Muscle of leg (tissue), 11 donors: ENCODE measurements around the gene HS3ST6. TPM values are rescaled to one million over a fixed set of nuclear protein-coding genes. Genes with fewer than 3 reads are reported as not detected.

Source experiments
- DNase-seq: peaks from one replicate; pipeline ENCODE4 v3.0.0; 2013
- H3K27ac ChIP-seq: one replicate; pipeline ENCODE4 v1.5.1; 2013; ENCODE audit warnings: mild to moderate bottlenecking, low read length, control low read depth
- H3K27me3 ChIP-seq: one replicate; pipeline ENCODE4 v1.6.1; 2013; ENCODE audit warnings: low read length; ENCODE audit not compliant: control insufficient read depth, insufficient read depth
- H3K36me3 ChIP-seq: one replicate; pipeline ENCODE4 v1.6.1; 2013; ENCODE audit warnings: low read length; ENCODE audit not compliant: control insufficient read depth, insufficient read depth
- H3K4me1 ChIP-seq: one replicate; pipeline ENCODE4 v1.6.1; 2013; ENCODE audit warnings: low read length; ENCODE audit not compliant: control insufficient read depth, insufficient read depth
- H3K4me3 ChIP-seq: one replicate; pipeline ENCODE4 v1.5.1; 2013; ENCODE audit warnings: low read length, control low read depth
- H3K9me3 ChIP-seq: replicated peaks from 2 replicates; pipeline ENCODE4 v1.6.1; 2013; ENCODE audit warnings: low read depth, low read length; ENCODE audit not compliant: control insufficient read depth
- WGBS: methylation state at CpG from one replicate; pipeline ENCODE4 v1.1.5; 2013; ENCODE audit warnings: missing lambda C conversion rate; ENCODE audit not compliant: insufficient coverage; 5-methylcytosine and 5-hydroxymethylcytosine counted together
- polyA plus RNA-seq, 8 donors: library from polyadenylated mRNA; unstranded; fragments of 120-200 nt; gene quantifications; one replicate each; pipeline versions ENCODE4 v1.2.1 to v1.2.3, GENCODE V29; 2013; ENCODE audit warnings: inconsistent platforms in 1 of 8, low replicate concordance in 1 of 8; ENCODE audit not compliant: insufficient read length in 8 of 8, insufficient read depth in 1 of 8
- total RNA-seq: library from RNA; stranded (reverse); fragments of 120-200 nt; gene quantifications from one replicate; pipeline ENCODE4 v1.2.4, GENCODE V29; 2013

The HS3ST6 gene
- total and polyA plus RNA-seq, 9 donors, result 1.7 TPM; not detected in 8

GRCh38 chr16:1915732-1916639, 2.2 kb downstream of the HS3ST6 start:
- 59% methylated on average over 23 of the region's 25 CpGs for WGBS
- H3K27ac ChIP-seq, result no peak overlapping the region
- no peaks in the 10 kb centered on the region for H3K9me3 ChIP-seq
- no peak overlapping the region for H3K4me3 ChIP-seq
- H3K27me3 ChIP-seq, result peaks cover 78% of the 10 kb centered on the region
- H3K36me3 ChIP-seq, result no peaks in the 10 kb centered on the region
- peaks cover 11% of the 10 kb centered on the region for H3K4me1 ChIP-seq
- no peak for DNase-seq

- Histone ChIP-seq H3K4me1 (peaks cover 11% of the 10 kb centered on the region), H3K36me3 (no peaks in the 10 kb centered on the region), H3K27ac (no peak overlapping the region), H3K9me3 (no peaks in the 10 kb centered on the region), H3K27me3 (peaks cover 68% of the 10 kb centered on the region), H3K4me3 (no peak overlapping the region)
- DNase-seq, result no peak
- 24% methylated on average over 3 of the region's 8 CpGs for WGBS
Measured at GRCh38 chr16:1914988-1915387, 3.2 kb downstream of the HS3ST6 start.

GRCh38 chr16:1914084-1914608, 4.1 kb downstream of the HS3ST6 start:
- 25% methylated on average over 9 of the region's 15 CpGs for WGBS
- Histone ChIP-seq H3K4me1 (peaks cover 8% of the 10 kb centered on the region), H3K36me3 (no peaks in the 10 kb centered on the region), H3K27me3 (peaks cover 62% of the 10 kb centered on the region), H3K4me3 (no peak overlapping the region), H3K9me3 (no peaks in the 10 kb centered on the region), H3K27ac (no peak overlapping the region)
- no peak for DNase-seq

- Histone ChIP-seq H3K9me3 (no peaks in the 10 kb centered on the region), H3K27ac (no peak overlapping the region), H3K4me1 (peaks cover 5% of the 10 kb centered on the region), H3K36me3 (no peaks in the 10 kb centered on the region), H3K27me3 (peaks cover 62% of the 10 kb centered on the region), H3K4me3 (no peak overlapping the region)
- DNase-seq, result no peak
- 37% methylated on average over 6 of the region's 21 CpGs for WGBS
Measured at GRCh38 chr16:1913327-1914083, 4.7 kb downstream of the HS3ST6 start.

GRCh38 chr16:1912215-1912543, 6.0 kb downstream of the HS3ST6 start:
- Histone ChIP-seq H3K36me3 (no peaks in the 10 kb centered on the region), H3K4me1 (peaks cover 2% of the 10 kb centered on the region), H3K4me3 (no peak overlapping the region), H3K27ac (no peak overlapping the region), H3K9me3 (no peaks in the 10 kb centered on the region), H3K27me3 (peaks cover 63% of the 10 kb centered on the region)
- WGBS, result 79% methylated on average over 16 of the region's 17 CpGs
- DNase-seq, result no peak

GRCh38 chr16:1911467-1912214, 6.6 kb downstream of the HS3ST6 start:
- no peaks in the 10 kb centered on the region for H3K36me3 ChIP-seq
- H3K4me1 ChIP-seq, result peaks cover 2% of the 10 kb centered on the region
- H3K4me3 ChIP-seq, result no peak overlapping the region
- whole genome bisulfite sequencing, result 91% methylated on average over 59 of the region's 59 CpGs
- H3K9me3 ChIP-seq, result no peaks in the 10 kb centered on the region
- peaks cover 63% of the 10 kb centered on the region for H3K27me3 ChIP-seq
- no peak for DNase-seq
- no peak overlapping the region for H3K27ac ChIP-seq

- Histone ChIP-seq H3K9me3 (no peaks in the 10 kb centered on the region), H3K4me1 (peaks cover 2% of the 10 kb centered on the region), H3K36me3 (no peaks in the 10 kb centered on the region), H3K27ac (no peak overlapping the region), H3K27me3 (peaks cover 58% of the 10 kb centered on the region), H3K4me3 (no peak overlapping the region)
- DNase-seq, result no peak
- 54% methylated on average over 10 of the region's 18 CpGs for WGBS
Measured at GRCh38 chr16:1909561-1910231, 8.5 kb downstream of the HS3ST6 start.

- Histone ChIP-seq H3K4me3 (no peak overlapping the region), H3K36me3 (no peaks in the 10 kb centered on the region), H3K9me3 (no peaks in the 10 kb centered on the region), H3K27me3 (peaks cover 57% of the 10 kb centered on the region), H3K27ac (no peak overlapping the region), H3K4me1 (peaks cover 4% of the 10 kb centered on the region)
- 35% methylated on average over 4 of the region's 9 CpGs for WGBS
- no peak for DNase-seq
Measured at GRCh38 chr16:1908983-1909382, 9.2 kb downstream of the HS3ST6 start.

- no peak overlapping the region for H3K4me3 ChIP-seq
- peaks cover 4% of the 10 kb centered on the region for H3K4me1 ChIP-seq
- DNase-seq, result no peak
- H3K27me3 ChIP-seq, result peaks cover 50% of the 10 kb centered on the region
- H3K9me3 ChIP-seq, result no peaks in the 10 kb centered on the region
- H3K36me3 ChIP-seq, result no peaks in the 10 kb centered on the region
- no peak overlapping the region for H3K27ac ChIP-seq
- 25% methylated on average over 8 of the region's 17 CpGs for WGBS
Measured at GRCh38 chr16:1908184-1908583, 10.0 kb downstream of the HS3ST6 start.
